HG03520 (cell line): ENCODE measurements around the gene ATAD2B.
A peak's percentile ranks its signal among the peaks of the same experiment; 100 is the strongest.
"Not testable (repeated sequence)": the region's sequence is repeated elsewhere in the genome, so short reads cannot be mapped to it uniquely, and the experiment has no call there.

Experiments used
- ATAC-seq: cut with Tn5 transposase; IDR thresholded peaks from one replicate; pipeline ENCODE4 v1.9.1; 2021; ENCODE audit warnings: mild to moderate bottlenecking, moderate library complexity; ENCODE audit not compliant: unreplicated experiment

ATAD2B gene

DNA sequence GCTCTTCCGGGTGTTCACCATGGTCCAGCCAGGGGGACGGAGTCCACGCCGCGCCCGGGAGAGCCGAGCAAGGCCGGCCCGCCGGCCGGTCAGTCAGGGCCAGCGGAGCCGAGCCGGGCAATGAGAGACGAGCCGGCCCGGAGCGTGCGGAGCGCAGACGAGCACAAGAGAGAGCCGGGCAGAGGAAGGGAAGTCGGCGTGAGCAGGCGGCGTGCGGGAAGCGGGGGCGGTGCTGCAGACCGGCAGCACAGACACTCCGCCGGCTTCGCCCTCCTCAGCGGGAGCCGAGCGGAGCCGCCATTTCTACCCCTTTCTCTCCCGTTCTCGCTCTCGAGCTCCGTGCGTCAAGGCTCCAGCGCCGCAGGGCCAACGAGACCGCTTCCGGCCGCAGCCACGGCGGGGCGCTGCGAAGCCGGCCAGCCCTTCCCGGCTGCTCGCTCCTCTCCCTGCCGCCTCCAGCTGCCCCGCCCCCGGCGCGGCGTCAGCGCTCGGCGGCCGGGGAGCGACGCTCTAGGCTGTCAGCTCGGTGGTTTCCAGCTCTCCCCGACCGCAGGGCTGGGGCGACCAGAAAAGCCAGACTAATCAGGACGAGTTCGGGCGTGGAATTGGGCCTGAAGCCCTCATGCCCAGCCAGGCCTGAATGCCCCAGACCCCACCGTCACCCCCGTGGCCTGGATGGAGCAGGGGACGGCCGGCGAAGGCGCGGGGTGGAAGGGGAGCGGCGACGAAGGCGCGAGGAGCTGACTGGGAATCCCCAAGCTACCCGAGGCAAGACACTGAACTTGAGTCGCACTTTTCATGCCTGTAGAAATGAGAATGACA is at the start of gene ATAD2B:
ATAD2B (minus strand) TSS at position 374 of the 822 bp plus-strand sequence; CDS start at position 21, 353 bp downstream.
- peak; percentile 69 for ATAC-seq

DNA sequence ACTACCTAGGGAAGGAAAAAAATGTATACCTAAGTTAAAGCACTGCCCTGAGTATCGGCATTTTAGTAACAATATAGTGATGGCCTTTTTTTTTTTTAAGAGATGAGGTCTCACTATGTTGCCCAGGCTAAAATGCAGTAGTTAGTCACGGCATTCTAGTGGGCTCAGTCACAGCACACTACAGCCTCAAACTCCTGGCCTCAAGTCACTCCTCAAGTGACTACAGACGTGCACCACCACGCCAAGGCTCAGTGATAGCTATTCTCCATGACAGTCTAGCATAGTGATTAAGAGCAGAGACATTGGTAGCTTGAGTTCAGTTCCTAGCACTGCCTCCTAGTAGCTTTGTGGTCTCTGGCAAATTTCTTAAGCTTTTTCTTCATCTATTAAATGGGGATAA is 40.9 kb upstream of the ATAD2B start:
- no peak for ATAC-seq

GRCh38 chr2:23954325-23955014 is 27.5 kb upstream of the ATAD2B start:
- ATAC-seq: no peak

- no peak for ATAC-seq
These were observed 26.7 kb upstream of the ATAD2B start for GRCh38 chr2:23953625-23954024.

DNA sequence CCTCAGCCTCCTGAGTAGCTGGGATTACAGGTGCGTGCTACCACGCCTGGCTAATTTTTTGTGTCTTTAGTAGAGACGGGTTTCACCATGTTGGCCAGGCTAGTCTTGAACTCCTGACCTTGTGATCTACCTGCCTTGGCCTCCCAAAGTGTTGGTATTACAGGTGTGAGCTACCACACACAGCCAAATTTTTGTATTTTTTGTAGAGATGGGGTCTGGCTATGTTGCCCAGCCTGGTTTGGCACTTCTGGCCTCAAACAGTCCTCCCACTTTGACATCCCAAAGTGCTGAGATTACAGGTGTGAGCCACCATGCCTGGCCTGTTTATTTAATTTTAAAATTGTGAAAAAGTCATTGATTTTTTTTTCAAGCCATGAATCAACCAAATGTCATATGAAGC is 25.6 kb upstream of the ATAD2B start:
- ATAC-seq: not testable (repeated sequence)

GRCh38 chr2:23947350-23947749 is 20.4 kb upstream of the ATAD2B start:
- no peak for ATAC-seq

- ATAC-seq: no peak
These were observed 18.1 kb upstream of the ATAD2B start for GRCh38 chr2:23944976-23945375.

- no peak for ATAC-seq
These were observed 17.6 kb upstream of the ATAD2B start for GRCh38 chr2:23944527-23944926.

DNA sequence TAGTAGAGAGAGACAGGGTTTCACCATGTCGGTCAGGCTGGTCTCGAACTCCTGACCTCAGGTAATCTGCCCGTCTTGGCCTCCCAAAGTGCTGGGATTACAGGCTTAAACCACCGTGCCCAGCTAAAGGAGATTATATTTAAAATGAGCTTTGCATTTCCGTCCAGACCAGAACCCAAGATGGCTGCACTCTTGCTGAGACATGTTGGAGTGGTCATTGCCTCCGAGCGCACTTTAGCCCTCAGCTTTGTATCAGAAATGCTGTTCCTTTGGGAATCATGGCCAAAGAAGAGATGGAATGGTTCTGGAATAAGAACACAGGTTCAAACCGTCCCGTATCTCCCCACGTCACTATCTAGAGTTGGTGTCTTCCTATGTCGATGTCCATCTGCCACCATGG is 16.7 kb upstream of the ATAD2B start:
- no peak for ATAC-seq

GRCh38 chr2:23941644-23942043 is 14.7 kb upstream of the ATAD2B start:
- ATAC-seq: no peak

- ATAC-seq: peak; percentile 58
These were observed 14.0 kb upstream of the ATAD2B start for GRCh38 chr2:23940718-23941620.

DNA sequence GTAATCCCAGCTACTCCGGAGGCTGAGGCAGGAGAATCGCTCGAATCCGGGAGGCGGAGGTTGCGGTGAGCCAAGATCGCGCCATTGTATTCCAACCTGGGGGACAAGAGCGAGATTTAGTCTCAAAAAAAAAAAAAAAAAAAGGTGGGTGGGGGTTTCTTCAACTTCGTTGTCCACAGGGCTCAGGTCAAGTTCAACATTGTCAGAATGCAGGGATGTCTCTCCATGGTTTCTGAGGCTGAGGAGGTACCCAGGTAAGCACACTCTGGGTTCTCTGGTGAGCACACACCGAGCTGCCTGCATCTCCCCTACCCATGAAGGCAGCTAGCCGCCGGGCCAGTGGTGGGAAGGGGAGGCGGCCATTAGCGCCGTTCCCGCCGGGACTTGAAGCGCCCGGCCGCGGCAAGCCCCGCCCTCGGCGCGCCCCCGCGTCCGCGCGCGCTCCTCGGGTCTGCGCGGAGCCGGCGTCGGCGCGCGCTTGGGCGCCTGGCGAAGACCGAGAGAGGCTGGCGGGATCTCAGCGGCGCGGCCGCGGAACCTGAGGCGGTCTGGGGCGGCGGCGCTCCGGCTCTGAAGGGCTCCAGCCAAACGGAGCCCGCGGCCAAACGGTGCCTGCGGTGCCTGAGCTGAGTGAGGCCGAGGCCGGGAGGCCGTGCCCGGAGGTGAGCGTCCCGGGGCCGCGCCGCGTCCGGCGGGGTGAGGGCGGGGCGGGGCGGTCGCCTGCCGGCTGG is 13.2 kb upstream of the ATAD2B start, which contains the start of gene UBXN2A:
UBXN2A (plus strand) TSS at position 477 of the 731 bp plus-strand sequence. CDS start 17,852 bp downstream, outside the sequence.
- peak; percentile 75 for ATAC-seq

GRCh38 chr2:23934259-23934658 is 7.3 kb upstream of the ATAD2B start:
- ATAC-seq: no peak

DNA sequence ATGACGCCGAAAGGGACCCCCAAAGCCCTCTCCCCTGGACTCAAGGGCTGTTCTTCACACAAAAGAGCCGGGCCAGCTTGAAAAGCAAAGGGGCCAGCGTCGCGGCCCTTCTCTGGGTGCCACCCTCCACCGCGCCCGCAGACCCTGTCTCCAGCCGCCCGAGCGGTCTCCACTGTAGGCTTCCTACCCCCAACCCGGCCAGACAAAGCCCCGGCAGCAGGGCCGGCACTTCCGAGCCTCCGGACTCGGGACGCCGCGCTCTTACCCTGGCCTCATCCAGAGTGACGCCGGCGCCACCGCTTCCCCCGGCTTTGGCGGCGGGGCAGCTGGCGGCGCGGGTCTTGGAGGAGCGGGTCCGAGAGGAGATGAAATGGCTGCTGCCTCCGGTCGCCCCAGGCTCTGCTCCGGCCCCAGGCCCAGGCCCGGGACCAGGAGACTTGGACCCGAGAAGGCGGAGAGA is 603 bp downstream of the ATAD2B start:
- ATAC-seq: peak; percentile 18

DNA sequence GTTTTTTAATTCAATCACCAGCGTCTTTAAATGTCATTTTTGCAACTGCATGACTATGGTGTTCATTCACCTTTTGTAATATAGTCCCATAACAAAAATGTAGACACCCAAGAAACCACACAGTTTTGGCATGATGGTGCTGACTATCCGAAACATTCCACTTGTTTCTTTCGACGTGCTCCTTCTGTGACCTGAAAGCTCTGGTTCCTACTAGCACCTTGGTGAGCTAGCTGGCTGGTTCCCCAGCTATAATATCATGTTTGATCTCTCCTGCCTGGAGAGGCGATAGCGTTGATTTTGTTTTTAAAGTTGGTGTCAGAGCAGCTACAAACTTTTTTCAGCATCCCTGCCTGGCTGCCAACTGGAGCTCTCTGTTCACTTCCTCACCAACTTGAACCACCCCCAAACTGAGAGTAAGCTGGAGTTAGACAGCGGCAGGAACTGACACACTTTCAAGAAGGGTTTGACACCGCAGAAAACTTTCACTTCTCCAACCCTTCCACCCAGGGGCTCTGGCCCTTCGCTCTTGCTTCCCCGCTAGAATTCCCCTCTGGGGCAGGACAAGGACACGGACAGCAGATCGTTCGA is 1.1 kb downstream of the ATAD2B start:
- ATAC-seq: peak; percentile 43

GRCh38 chr2:23924589-23925359 is 2.1 kb downstream of the ATAD2B start:
- no peak for ATAC-seq

DNA sequence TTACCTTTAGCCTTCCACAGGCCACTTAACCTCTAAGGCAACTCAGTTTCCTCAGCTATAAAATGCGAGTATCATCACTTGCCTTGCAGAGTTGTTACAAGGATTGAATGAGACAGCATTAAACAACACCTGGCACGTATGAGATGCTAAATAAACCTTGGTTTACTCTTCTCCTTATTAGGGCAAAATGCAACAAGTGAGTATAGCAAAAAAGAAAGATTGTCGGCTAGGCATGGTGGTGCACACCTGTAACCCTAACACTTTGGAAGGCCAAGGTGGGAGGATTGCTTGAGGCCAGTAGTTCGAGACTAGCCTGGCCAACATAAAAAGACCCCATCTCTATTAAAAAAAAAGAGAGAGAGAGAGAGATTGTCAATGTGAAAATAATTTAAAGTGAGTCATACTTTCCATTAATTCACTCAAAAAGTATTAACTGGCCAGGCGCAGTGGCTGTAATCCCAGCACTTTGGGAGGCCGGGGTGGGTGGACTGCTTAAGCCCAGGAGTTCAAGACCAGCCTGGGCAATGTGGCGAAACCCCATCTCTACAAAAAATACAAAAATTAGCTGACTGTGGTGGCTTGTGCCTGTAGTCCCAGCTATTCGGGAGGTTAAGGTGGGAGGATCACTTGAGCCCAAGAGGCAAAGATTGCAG is 8.0 kb downstream of the ATAD2B start:
- no peak for ATAC-seq

GRCh38 chr2:23916727-23917405 is 10.1 kb downstream of the ATAD2B start:
- no peak for ATAC-seq
